HCT116 (cell line): ENCODE measurements around the gene CAPZB. TPM values are rescaled to one million over a fixed set of nuclear protein-coding genes. Genes with fewer than 3 reads are reported as not detected.

Source experiments
- ATAC-seq: fragments of 200-7000 bp; cut with Tn5 transposase; 2 replicates; pipeline ENCODE4 v1.9.1; 2020; ENCODE audit warnings: mild to moderate bottlenecking, moderate library complexity
- BruUV-seq: library from RNA; stranded (reverse); fragments of 400-500 nt; replicated peaks from 2 replicates; lab custom pipeline; 2021; lab: Mats Ljungman, UMichigan
- CTCF ChIA-PET: fragments of 300-600 bp; sonication (Branson Sonifier 250); formaldehyde crosslinking; loops from one replicate; lab custom pipeline; 2021; ENCODE audit warnings: antibody characterized with exemption; lab: Charles Lee
- POLR2A ChIA-PET: fragments of 300-600, 350-600 bp; sonication (Branson Sonifier 250); formaldehyde crosslinking; loops from one replicate; lab custom pipeline; 2021; ENCODE audit warnings: antibody characterized with exemption; lab: Charles Lee
- RAD21 ChIA-PET, 2 experiments: fragments of 300-600 bp; sonication (Branson Sonifier 250); formaldehyde crosslinking; loops; one replicate each; lab custom pipeline; 2023; ENCODE audit warnings: low total read pairs in 2 of 2; ENCODE audit not compliant: uncharacterized antibody in 2 of 2, unreplicated experiment in 2 of 2, low non-redundant PET in 1 of 2; lab: Charles Lee
- DNase-seq: peaks from one replicate; pipeline ENCODE4 v3.0.0-alpha.2; 2010; ENCODE audit warnings: low read depth, low spot score
- H2AFZ ChIP-seq: fragments of 200-600 bp; shearing (Covaris generic), sonication (generic); 2 replicates; pipeline ENCODE4 v1.6.1; 2017; ENCODE audit warnings: low read depth, mixed run types, mixed read lengths, antibody characterized with exemption, low read length; ENCODE audit not compliant: poor library complexity, severe bottlenecking
- H3K27ac ChIP-seq: 2 replicates; pipeline ENCODE4 v1.5.1; 2012; ENCODE audit warnings: low read depth, low read length
- H3K27me3 ChIP-seq: fragments of 200-600 bp; sonication (generic); 2 replicates; pipeline ENCODE4 v1.6.1; 2016; ENCODE audit warnings: mixed run types, low read length, mixed read lengths; ENCODE audit not compliant: insufficient read depth
- H3K36me3 ChIP-seq, 2 experiments: fragments of 200-500 bp in 1 of 2; fragments of 200-600 bp in 1 of 2; sonication (Bioruptor generic) in 1 of 2; sonication (generic) in 1 of 2; 2 replicates each; pipeline versions ENCODE4 v1.5.1 to v1.6.1; 2014 to 2016; ENCODE audit warnings: low read length in 2 of 2, inconsistent platforms in 1 of 2, mixed read lengths in 1 of 2, mixed run types in 1 of 2; ENCODE audit not compliant: insufficient read depth in 2 of 2, control insufficient read depth in 1 of 2
- H3K4me1 ChIP-seq, 2 experiments: fragments of 200-600 bp in 1 of 2; sonication (generic) in 1 of 2; 2 replicates each; pipeline versions ENCODE4 v1.5.1 to v1.6.1; 2012 to 2017; ENCODE audit warnings: low read length in 2 of 2, inconsistent platforms in 1 of 2, mild to moderate bottlenecking in 1 of 2, mixed read lengths in 1 of 2, mixed run types in 1 of 2, moderate library complexity in 1 of 2; ENCODE audit not compliant: insufficient read depth in 2 of 2, control insufficient read depth in 1 of 2
- H3K4me2 ChIP-seq: fragments of 200-600 bp; sonication (generic); 2 replicates; pipeline ENCODE4 v1.6.1; 2017; ENCODE audit warnings: mixed run types, low read length, mixed read lengths
- H3K4me3 ChIP-seq, 2 experiments: fragments of 200-600 bp in 1 of 2; sonication (generic) in 1 of 2; replicated peaks in 1 of 2; 2 replicates each; pipeline ENCODE4 v1.5.1; 2011 to 2016; ENCODE audit warnings: low read length in 2 of 2, control low read depth in 1 of 2, low read depth in 1 of 2, mild to moderate bottlenecking in 1 of 2, mixed read lengths in 1 of 2, mixed run types in 1 of 2
- H3K79me2 ChIP-seq: fragments of 200-600 bp; sonication (generic); 2 replicates; pipeline ENCODE4 v1.6.1; 2017; ENCODE audit warnings: mild to moderate bottlenecking, mixed run types, low read length, moderate library complexity, mixed read lengths; ENCODE audit not compliant: insufficient read depth
- H3K9ac ChIP-seq: fragments of 200-600 bp; sonication (generic); 2 replicates; pipeline ENCODE4 v1.6.1; 2016; ENCODE audit warnings: low read length, mixed read lengths
- H3K9me2 ChIP-seq: fragments of 200-600 bp; sonication (generic), shearing (Covaris generic); 2 replicates; pipeline ENCODE4 v1.6.1; 2017; ENCODE audit warnings: mixed run types, mild to moderate bottlenecking, moderate library complexity; ENCODE audit not compliant: insufficient read depth
- H3K9me3 ChIP-seq, 2 experiments: fragments of 200-500 bp in 1 of 2; fragments of 200-600 bp in 1 of 2; sonication (Bioruptor generic) in 1 of 2; sonication (generic) in 1 of 2; 2 replicates each; pipeline ENCODE4 v1.6.1; 2014 to 2017; ENCODE audit warnings: low read length in 2 of 2, mixed read lengths in 2 of 2, inconsistent platforms in 1 of 2, low read depth in 1 of 2, mild to moderate bottlenecking in 1 of 2, mixed run types in 1 of 2, moderate library complexity in 1 of 2; ENCODE audit not compliant: control insufficient read depth in 1 of 2, insufficient read depth in 1 of 2
- H4K20me1 ChIP-seq: fragments of 200-600 bp; sonication (generic), shearing (Covaris generic); 2 replicates; pipeline ENCODE4 v1.6.1; 2017; ENCODE audit warnings: mixed run types, mild to moderate bottlenecking, moderate library complexity; ENCODE audit not compliant: insufficient read depth
- EGR1 ChIP-seq: IDR thresholded peaks from 2 replicates; pipeline ENCODE4 v1.6.1; 2012; ENCODE audit warnings: low read depth
- ELF1 ChIP-seq: IDR thresholded peaks from 2 replicates; pipeline ENCODE4 v1.6.1; 2012; ENCODE audit warnings: low read depth, borderline replicate concordance
- EZH2 ChIP-seq: fragments of 200-600 bp; sonication (generic); IDR thresholded peaks from 2 replicates; pipeline ENCODE4 v1.6.1; 2017; ENCODE audit warnings: antibody characterized with exemption, mixed run types
- EZH2phosphoT487 ChIP-seq: fragments of 200-600 bp; IDR thresholded peaks from 2 replicates; pipeline ENCODE4 v1.6.1; 2018; ENCODE audit warnings: antibody characterized with exemption, borderline replicate concordance
- FOSL1 ChIP-seq: IDR thresholded peaks from 2 replicates; pipeline ENCODE4 v1.6.1; 2012; ENCODE audit warnings: low read depth
- POLR2AphosphoS5 ChIP-seq: IDR thresholded peaks from 2 replicates; pipeline ENCODE4 v1.6.1; 2011; ENCODE audit warnings: mild to moderate bottlenecking, low read depth, low read length, moderate library complexity
- RAD21 ChIP-seq: IDR thresholded peaks from 2 replicates; pipeline ENCODE4 v1.6.1; 2012; ENCODE audit warnings: low read depth, mild to moderate bottlenecking
- SIN3A ChIP-seq: IDR thresholded peaks from 2 replicates; pipeline ENCODE4 v1.6.1; 2012; ENCODE audit warnings: low read depth
- SP1 ChIP-seq: IDR thresholded peaks from 2 replicates; pipeline ENCODE4 v1.6.1; 2012; ENCODE audit warnings: low read depth
- intact Hi-C: fragments of 100-400 bp; cut with micrococcal nuclease; formaldehyde crosslinking; loops from 2 replicates; pipeline ENCODE4 v1.10.0; 2022
- total RNA-seq: library from RNA; stranded (reverse); gene quantifications from one replicate; pipeline ENCODE4 v1.2.1, GENCODE V29; 2021; ENCODE audit not compliant: unreplicated experiment

Gene CAPZB
- total RNA-seq, 1 experiment from 2014 or later = 203 TPM

DNA sequence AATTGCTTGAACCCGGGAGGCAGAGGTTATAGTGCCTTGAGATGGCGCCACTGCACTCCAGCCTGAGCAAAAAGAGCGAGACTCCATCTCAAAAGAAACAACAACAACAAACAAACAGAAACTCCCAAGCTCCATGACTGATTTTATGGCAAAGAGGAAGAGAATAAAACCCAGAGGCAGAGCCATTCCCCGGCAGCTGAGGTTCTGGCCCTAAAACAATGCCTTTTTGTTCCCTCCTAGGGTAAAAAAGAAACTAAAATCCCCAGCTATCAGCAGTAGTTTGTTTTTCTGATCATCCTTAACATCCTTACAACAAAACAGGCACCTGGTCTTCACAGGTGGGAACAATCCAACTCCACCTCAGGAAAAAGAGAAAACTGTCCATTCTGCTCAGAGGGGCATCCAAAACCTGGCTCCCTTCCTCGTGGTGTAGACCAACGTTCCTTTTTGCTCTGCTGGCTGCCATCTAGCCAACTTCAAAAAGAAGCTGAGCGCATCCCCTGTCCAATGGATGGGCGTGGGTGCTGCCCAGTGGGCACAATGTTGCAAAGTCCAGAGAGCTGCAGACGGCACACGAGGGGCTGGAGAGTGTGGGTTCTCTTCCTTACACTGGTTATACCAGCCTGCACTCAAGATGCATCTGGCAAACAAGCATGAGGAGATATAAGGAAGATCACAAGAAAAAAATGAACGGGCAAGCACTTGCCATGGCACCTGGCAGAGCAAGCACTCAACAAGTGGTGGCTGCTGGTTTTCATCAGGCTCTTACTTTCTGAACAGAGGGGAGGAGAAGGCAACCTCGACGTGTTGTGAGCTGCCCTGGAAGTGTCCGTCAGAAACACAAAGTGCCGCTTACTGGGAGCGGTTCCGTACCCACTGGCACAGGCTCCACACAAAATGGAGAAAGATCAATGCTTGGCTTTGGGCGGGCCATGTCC is 118.5 kb downstream of the CAPZB start:
- no peak overlapping the region for H3K27ac ChIP-seq
- H2AFZ ChIP-seq = no peak overlapping the region
- ATAC-seq (no peak), DNase-seq (no peak)
- no peaks in the 10 kb centered on the region for H3K4me1 ChIP-seq
- peaks cover 11% of the 10 kb centered on the region; the same call in 1 of the 2 replicates for H3K79me2 ChIP-seq
- RAD21 ChIA-PET = no interaction called here
- no TSS peak for BruUV-seq
- H3K9ac ChIP-seq = no peak overlapping the region
- POLR2A ChIA-PET = no interaction called here
- TF ChIP-seq RAD21 = no peak
- TF ChIP-seq EGR1 = no peak
- TF ChIP-seq EZH2phosphoT487 = no peak
- no peak for TF ChIP-seq SIN3A
- no peak for TF ChIP-seq FOSL1
- no peak for TF ChIP-seq POLR2AphosphoS5
- intact Hi-C loops = no loop called here
- H3K27me3 ChIP-seq = no peaks in the 10 kb centered on the region
- H3K4me2 ChIP-seq = no peak overlapping the region
- no peaks in the 10 kb centered on the region for H4K20me1 ChIP-seq
- H3K9me3 ChIP-seq = no peaks in the 10 kb centered on the region
- H3K36me3 ChIP-seq = no peaks in the 10 kb centered on the region; a peak in 1 of 4 replicates
- no peaks in the 10 kb centered on the region for H3K9me2 ChIP-seq
- CTCF ChIA-PET = no interaction called here
- no peak overlapping the region for H3K4me3 ChIP-seq

DNA sequence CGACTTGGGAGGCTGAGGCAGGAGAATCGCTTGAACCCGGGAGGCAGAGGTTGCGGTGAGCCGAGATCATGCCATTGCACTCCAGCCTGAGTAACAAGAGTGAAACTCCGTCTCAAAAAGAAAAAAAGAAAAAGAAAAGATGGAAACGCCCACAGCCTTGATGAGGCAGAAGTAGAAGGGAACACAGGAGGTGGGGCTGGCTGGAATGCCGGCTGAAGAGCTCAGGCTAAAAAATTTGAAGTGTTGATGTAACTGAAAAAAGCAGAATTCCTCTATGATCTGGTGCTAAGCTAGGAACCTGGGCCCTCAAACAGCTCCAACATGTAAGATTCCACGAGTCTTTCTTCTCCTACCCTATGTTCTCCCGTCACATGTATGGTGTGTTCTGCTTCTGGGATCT is 119.6 kb downstream of the CAPZB start:
- no peak overlapping the region for H2AFZ ChIP-seq
- no peaks in the 10 kb centered on the region for H3K36me3 ChIP-seq
- ATAC-seq (no peak), DNase-seq (no peak)
- ChIA-PET RAD21 (no interaction called here), POLR2A (no interaction called here), CTCF (no interaction called here)
- H3K4me3 ChIP-seq = no peak overlapping the region
- no peaks in the 10 kb centered on the region for H4K20me1 ChIP-seq
- no peak overlapping the region for H3K9ac ChIP-seq
- H3K4me1 ChIP-seq = no peaks in the 10 kb centered on the region
- BruUV-seq = no TSS peak
- H3K4me2 ChIP-seq = no peak overlapping the region
- H3K9me3 ChIP-seq = no peaks in the 10 kb centered on the region
- no peak overlapping the region for H3K27ac ChIP-seq
- H3K9me2 ChIP-seq = no peaks in the 10 kb centered on the region
- TF ChIP-seq ELF1 = no peak
- TF ChIP-seq SP1 = no peak
- no peak for TF ChIP-seq EZH2
- TF ChIP-seq POLR2AphosphoS5 = no peak
- H3K79me2 ChIP-seq = peaks cover 11% of the 10 kb centered on the region; the same call in 1 of the 2 replicates
- intact Hi-C loops = no loop called here
- H3K27me3 ChIP-seq = no peaks in the 10 kb centered on the region
